HL-60 (cell line): ENCODE measurements around the gene GMEB2.

Experiments used
- GABPA ChIP-seq: IDR thresholded peaks from 2 replicates; pipeline ENCODE4 v1.6.1; 2012; ENCODE audit warnings: low read depth
- POLR2AphosphoS5 ChIP-seq: IDR thresholded peaks from 2 replicates; pipeline ENCODE4 v1.6.1; 2012; ENCODE audit warnings: low read depth
- SPI1 ChIP-seq: IDR thresholded peaks from 2 replicates; pipeline ENCODE4 v1.6.1; 2012; ENCODE audit warnings: low read depth, mild to moderate bottlenecking, borderline replicate concordance
- TF ChIP-seq, protein P1 (sequence below): IDR thresholded peaks from one replicate; pipeline ENCODE4 v1.5.1; 2011; ENCODE audit warnings: low read length, control low read depth, inconsistent platforms; ENCODE audit not compliant: insufficient read depth
- TF ChIP-seq, protein P2 (sequence below): IDR thresholded peaks from 2 replicates; pipeline ENCODE4 v1.6.1; 2012; ENCODE audit warnings: low read depth; ENCODE audit not compliant: insufficient replicate concordance

- TF ChIP-seq, protein P1, sequence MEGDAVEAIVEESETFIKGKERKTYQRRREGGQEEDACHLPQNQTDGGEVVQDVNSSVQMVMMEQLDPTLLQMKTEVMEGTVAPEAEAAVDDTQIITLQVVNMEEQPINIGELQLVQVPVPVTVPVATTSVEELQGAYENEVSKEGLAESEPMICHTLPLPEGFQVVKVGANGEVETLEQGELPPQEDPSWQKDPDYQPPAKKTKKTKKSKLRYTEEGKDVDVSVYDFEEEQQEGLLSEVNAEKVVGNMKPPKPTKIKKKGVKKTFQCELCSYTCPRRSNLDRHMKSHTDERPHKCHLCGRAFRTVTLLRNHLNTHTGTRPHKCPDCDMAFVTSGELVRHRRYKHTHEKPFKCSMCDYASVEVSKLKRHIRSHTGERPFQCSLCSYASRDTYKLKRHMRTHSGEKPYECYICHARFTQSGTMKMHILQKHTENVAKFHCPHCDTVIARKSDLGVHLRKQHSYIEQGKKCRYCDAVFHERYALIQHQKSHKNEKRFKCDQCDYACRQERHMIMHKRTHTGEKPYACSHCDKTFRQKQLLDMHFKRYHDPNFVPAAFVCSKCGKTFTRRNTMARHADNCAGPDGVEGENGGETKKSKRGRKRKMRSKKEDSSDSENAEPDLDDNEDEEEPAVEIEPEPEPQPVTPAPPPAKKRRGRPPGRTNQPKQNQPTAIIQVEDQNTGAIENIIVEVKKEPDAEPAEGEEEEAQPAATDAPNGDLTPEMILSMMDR = no peak
- no peak for TF ChIP-seq GABPA
- no peak for TF ChIP-seq POLR2AphosphoS5
- TF ChIP-seq, protein P2, sequence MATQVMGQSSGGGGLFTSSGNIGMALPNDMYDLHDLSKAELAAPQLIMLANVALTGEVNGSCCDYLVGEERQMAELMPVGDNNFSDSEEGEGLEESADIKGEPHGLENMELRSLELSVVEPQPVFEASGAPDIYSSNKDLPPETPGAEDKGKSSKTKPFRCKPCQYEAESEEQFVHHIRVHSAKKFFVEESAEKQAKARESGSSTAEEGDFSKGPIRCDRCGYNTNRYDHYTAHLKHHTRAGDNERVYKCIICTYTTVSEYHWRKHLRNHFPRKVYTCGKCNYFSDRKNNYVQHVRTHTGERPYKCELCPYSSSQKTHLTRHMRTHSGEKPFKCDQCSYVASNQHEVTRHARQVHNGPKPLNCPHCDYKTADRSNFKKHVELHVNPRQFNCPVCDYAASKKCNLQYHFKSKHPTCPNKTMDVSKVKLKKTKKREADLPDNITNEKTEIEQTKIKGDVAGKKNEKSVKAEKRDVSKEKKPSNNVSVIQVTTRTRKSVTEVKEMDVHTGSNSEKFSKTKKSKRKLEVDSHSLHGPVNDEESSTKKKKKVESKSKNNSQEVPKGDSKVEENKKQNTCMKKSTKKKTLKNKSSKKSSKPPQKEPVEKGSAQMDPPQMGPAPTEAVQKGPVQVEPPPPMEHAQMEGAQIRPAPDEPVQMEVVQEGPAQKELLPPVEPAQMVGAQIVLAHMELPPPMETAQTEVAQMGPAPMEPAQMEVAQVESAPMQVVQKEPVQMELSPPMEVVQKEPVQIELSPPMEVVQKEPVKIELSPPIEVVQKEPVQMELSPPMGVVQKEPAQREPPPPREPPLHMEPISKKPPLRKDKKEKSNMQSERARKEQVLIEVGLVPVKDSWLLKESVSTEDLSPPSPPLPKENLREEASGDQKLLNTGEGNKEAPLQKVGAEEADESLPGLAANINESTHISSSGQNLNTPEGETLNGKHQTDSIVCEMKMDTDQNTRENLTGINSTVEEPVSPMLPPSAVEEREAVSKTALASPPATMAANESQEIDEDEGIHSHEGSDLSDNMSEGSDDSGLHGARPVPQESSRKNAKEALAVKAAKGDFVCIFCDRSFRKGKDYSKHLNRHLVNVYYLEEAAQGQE = no peak
- no peak for TF ChIP-seq SPI1
Observed at GRCh38 chr20:63561624-63562396, 65.1 kb downstream of the GMEB2 start.
